Mucosa of descending colon (tissue), 3 donors: Measurements from ENCODE around the gene PSKH1. TPM values are rescaled to one million over a fixed set of nuclear protein-coding genes. Genes with fewer than 3 reads are reported as not detected.

Source experiments
- ATAC-seq: fragments of 200-7000 bp; cut with Tn5 transposase; one replicate; pipeline ENCODE4 v1.9.1; 2020; ENCODE audit warnings: mild to moderate bottlenecking, moderate library complexity
- DNase-seq, 3 donors: peaks; one replicate each; pipeline ENCODE4 v3.0.0-alpha.2; 2020
- H3K36me3 ChIP-seq: fragments of 200-600 bp; one replicate; pipeline ENCODE4 v1.8.0; 2021; ENCODE audit warnings: low read depth, mild to moderate bottlenecking
- H3K4me1 ChIP-seq: fragments of 200-600 bp; one replicate; pipeline ENCODE4 v1.8.0; 2021; ENCODE audit warnings: low read depth, mild to moderate bottlenecking
- H3K4me3 ChIP-seq: fragments of 200-600 bp; one replicate; pipeline ENCODE4 v1.8.0; 2021; ENCODE audit warnings: mild to moderate bottlenecking
- H3K9me3 ChIP-seq: fragments of 200-600 bp; one replicate; pipeline ENCODE4 v1.8.0; 2021; ENCODE audit warnings: mild to moderate bottlenecking
- CTCF ChIP-seq: fragments of 200-600 bp; IDR thresholded peaks from one replicate; pipeline ENCODE4 v1.8.0; 2022; ENCODE audit warnings: antibody characterized with exemption, mild to moderate bottlenecking
- intact Hi-C, 2 donors: fragments of 100-400 bp; cut with DNase I in 1 of 2; cut with micrococcal nuclease in 1 of 2; formaldehyde crosslinking; loops; one replicate each; pipeline versions ENCODE4 v1.11.0 to v1.11.1; 2022; cut with DNase I, micrococcal nuclease
- total RNA-seq, 3 donors: library from RNA; stranded (reverse); fragmentation: NEBNext Ultra II Directional in 2 of 3; extraction: Animal tissue kit (Norgen Biotek cat#: 25700) in 2 of 3; gene quantifications; one replicate each; pipeline versions ENCODE4 v1.2.1 to v1.2.4, GENCODE V29; 2021 to 2023
- donor health status: DM: no; HTN: no; CAD: no; lungs with moderate emphysema.
- donor health status: DM: no; HTN: no; CAD: no.
- donor health status: DM: no; HTN: yes; CAD: no.

Gene PSKH1
- total RNA-seq, 3 donors from 2014 or later = 33.8 to 43.3 (median 38.1) TPM

GRCh38 chr16:67923414-67924116, 30.5 kb downstream of the PSKH1 start:
- peaks cover 5% of the 10 kb centered on the region for H3K36me3 ChIP-seq
- ATAC-seq (no peak), DNase-seq (no peak)
- H3K4me3 ChIP-seq = no peak overlapping the region
- intact Hi-C loops = loop anchor here in 1 of 2 donors (10.0 kb wide), 1 partner anchor 109 kb away; no protein-coding TSS in a partner anchor
- TF ChIP-seq CTCF = no peak
- no peaks in the 10 kb centered on the region for H3K4me1 ChIP-seq
- no peaks in the 10 kb centered on the region for H3K9me3 ChIP-seq

GRCh38 chr16:67924140-67924906, 31.3 kb downstream of the PSKH1 start:
- no peak for TF ChIP-seq CTCF
- intact Hi-C loops = loop anchor here in 1 of 2 donors (10.0 kb wide), 1 partner anchor 110 kb away; no protein-coding TSS in a partner anchor
- DNase-seq = no peak
- ATAC-seq = no peak
- Histone ChIP-seq H3K36me3 (peaks cover 5% of the 10 kb centered on the region), H3K9me3 (no peaks in the 10 kb centered on the region), H3K4me1 (no peaks in the 10 kb centered on the region), H3K4me3 (no peak overlapping the region)

DNA sequence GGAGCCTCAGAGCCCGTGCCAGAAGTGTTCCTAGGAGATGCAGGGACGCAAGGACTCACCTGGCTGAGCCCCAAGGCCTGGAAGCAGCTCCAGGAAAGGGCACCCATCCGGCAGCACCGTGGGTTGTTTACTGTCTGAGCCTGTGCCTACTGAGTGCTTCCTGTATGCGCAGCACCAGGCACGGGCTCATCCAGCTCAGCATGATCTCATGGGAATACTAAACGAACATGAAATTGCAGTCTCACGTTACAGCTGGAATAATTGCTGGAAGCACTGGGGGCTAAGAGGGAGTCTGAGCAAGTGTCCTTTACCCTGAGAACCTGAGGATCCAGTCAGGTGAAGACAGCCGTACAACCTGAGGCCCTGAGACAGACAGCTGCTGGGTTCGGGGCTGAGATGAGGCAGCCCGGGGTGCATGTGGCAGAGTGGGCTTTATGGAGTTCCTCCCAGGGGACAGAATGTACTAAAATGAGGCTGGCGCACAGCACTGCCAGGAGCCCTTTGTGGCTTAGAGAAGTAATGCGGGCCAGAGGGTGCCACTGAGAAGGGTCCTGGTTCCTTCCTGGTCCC, 33.2 kb downstream of the PSKH1 start:
- Histone ChIP-seq H3K4me1 (no peaks in the 10 kb centered on the region), H3K9me3 (no peaks in the 10 kb centered on the region), H3K4me3 (no peak overlapping the region), H3K36me3 (peaks cover 5% of the 10 kb centered on the region)
- ATAC-seq (no peak), DNase-seq (no peak)
- no peak for TF ChIP-seq CTCF
- intact Hi-C loops = loop anchor here in 1 of 2 donors (10.0 kb wide), 1 partner anchor 111 kb away; no protein-coding TSS in a partner anchor

DNA sequence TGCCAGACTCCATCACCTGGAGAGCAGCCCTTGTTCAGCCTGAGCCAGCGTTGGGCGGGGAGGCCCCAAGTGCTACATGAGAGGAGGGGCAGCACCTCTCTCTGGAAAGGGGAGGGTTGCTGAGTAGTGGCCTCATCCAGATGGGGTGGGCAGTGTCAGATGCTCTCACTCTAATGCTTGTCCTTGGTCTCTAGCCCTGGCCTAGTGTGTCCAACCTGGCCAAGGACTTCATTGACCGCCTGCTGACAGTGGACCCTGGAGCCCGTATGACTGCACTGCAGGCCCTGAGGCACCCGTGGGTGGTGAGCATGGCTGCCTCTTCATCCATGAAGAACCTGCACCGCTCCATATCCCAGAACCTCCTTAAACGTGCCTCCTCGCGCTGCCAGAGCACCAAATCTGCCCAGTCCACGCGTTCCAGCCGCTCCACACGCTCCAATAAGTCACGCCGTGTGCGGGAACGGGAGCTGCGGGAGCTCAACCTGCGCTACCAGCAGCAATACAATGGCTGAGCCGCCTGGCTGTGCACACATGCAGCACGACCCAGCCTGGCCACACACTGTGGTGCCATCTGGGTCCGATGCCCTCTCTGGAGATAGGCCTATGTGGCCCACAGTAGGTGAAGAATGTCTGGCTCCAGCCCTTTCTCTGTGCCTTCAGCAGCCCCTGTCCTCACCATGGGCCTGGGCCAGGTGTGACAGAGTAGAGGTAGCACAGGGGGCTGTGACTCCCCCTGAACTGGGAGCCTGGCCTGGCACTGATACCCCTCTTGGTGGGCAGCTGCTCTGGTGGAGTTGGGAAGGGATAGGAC, 34.3 kb downstream of the PSKH1 start:
- intact Hi-C loops = loop anchor here in 1 of 2 donors (10.0 kb wide), 1 partner anchor 113 kb away; no protein-coding TSS in a partner anchor
- no peak for TF ChIP-seq CTCF
- ATAC-seq (no peak), DNase-seq (no peak)
- Histone ChIP-seq H3K36me3 (peaks cover 5% of the 10 kb centered on the region), H3K4me1 (no peaks in the 10 kb centered on the region), H3K9me3 (no peaks in the 10 kb centered on the region), H3K4me3 (no peak overlapping the region)

- intact Hi-C loops = loop anchor here in 1 of 2 donors (10.0 kb wide), 1 partner anchor 113 kb away; no protein-coding TSS in a partner anchor
- Histone ChIP-seq H3K9me3 (no peaks in the 10 kb centered on the region), H3K4me3 (no peak overlapping the region), H3K36me3 (peaks cover 5% of the 10 kb centered on the region), H3K4me1 (no peaks in the 10 kb centered on the region)
- ATAC-seq = no peak
- DNase-seq = no peak
- no peak for TF ChIP-seq CTCF
Measured at GRCh38 chr16:67928147-67928546, 35.1 kb downstream of the PSKH1 start.
